Cardiac septum (tissue), 1 donor: ENCODE data around the gene RBM33. TPM values are rescaled to one million over a fixed set of nuclear protein-coding genes. Genes with fewer than 3 reads are reported as not detected.

Experiments used
- DNase-seq: peaks from one replicate; pipeline ENCODE4 v3.0.0-alpha.2; 2020; ENCODE audit warnings: low spot score
- intact Hi-C: fragments of 100-400 bp; cut with DNase I; formaldehyde crosslinking; loops from one replicate; pipeline ENCODE4 v1.14.0; 2022
- total RNA-seq: library from RNA; stranded (reverse); fragmentation: NEBNext Ultra II Directional; extraction: Animal tissue kit (Norgen Biotek cat#: 25700); gene quantifications from one replicate; pipeline ENCODE4 v1.2.1, GENCODE V29; 2021
- donor health status: DM: no; HTN: no; CAD: no.

RBM33 gene
- total RNA-seq, 1 donor from 2014 or later = 41.4 TPM

- intact Hi-C loops = no loop called here
- no peak for DNase-seq
Observed at GRCh38 chr7:155781433-155781832, 137.0 kb downstream of the RBM33 start.

GRCh38 chr7:155782466-155782865 lies 138.0 kb downstream of the RBM33 start:
- no peak for DNase-seq
- intact Hi-C loops = no loop called here

- intact Hi-C loops = no loop called here
- DNase-seq = no peak
Observed at GRCh38 chr7:155785536-155785935, 141.1 kb downstream of the RBM33 start.

GRCh38 chr7:155786491-155786890 lies 142.0 kb downstream of the RBM33 start:
- no peak for DNase-seq
- intact Hi-C loops = no loop called here

GRCh38 chr7:155787171-155787851 lies 142.8 kb downstream of the RBM33 start:
- DNase-seq = peak; percentile 55
- intact Hi-C loops = no loop called here

- intact Hi-C loops = no loop called here
- DNase-seq = no peak
Observed at GRCh38 chr7:155788616-155789000, 144.1 kb downstream of the RBM33 start.

- intact Hi-C loops = no loop called here
- DNase-seq = peak; percentile 74
Observed at GRCh38 chr7:155789001-155789725, 144.7 kb downstream of the RBM33 start.

- intact Hi-C loops = loop anchor here (10.0 kb wide), 1 partner anchor 974 kb away; no protein-coding TSS in a partner anchor
- DNase-seq = no peak
Observed at GRCh38 chr7:155790666-155791065, 146.2 kb downstream of the RBM33 start.

- peak; percentile 55 for DNase-seq
- intact Hi-C loops = loop anchor here (10.0 kb wide), 1 partner anchor 974 kb away; no protein-coding TSS in a partner anchor
Observed at GRCh38 chr7:155791214-155791737, 146.8 kb downstream of the RBM33 start.

- intact Hi-C loops = loop anchor here (10.0 kb wide), 1 partner anchor 973 kb away; no protein-coding TSS in a partner anchor
Observed at GRCh38 chr7:155791836-155792235, 147.4 kb downstream of the RBM33 start.

GRCh38 chr7:155792315-155792960 lies 148.0 kb downstream of the RBM33 start:
- peak; percentile 19 for DNase-seq
- intact Hi-C loops = loop anchor here (10.0 kb wide), 1 partner anchor 972 kb away; no protein-coding TSS in a partner anchor

More at GRCh38 chr7:155791836-155792235, 147.4 kb downstream of the RBM33 start:
- DNase-seq = no peak

- no peak for DNase-seq
- intact Hi-C loops = loop anchor here (10.0 kb wide), 1 partner anchor 972 kb away; no protein-coding TSS in a partner anchor
Observed at GRCh38 chr7:155792999-155793560, 148.6 kb downstream of the RBM33 start.

- intact Hi-C loops = loop anchor here (10.0 kb wide), 1 partner anchor 971 kb away; no protein-coding TSS in a partner anchor
- no peak for DNase-seq
Observed at GRCh38 chr7:155793720-155794119, 149.3 kb downstream of the RBM33 start.

- intact Hi-C loops = loop anchor here (10.0 kb wide), 1 partner anchor 971 kb away; no protein-coding TSS in a partner anchor
- no peak for DNase-seq
Observed at GRCh38 chr7:155794196-155794595, 149.7 kb downstream of the RBM33 start.

- no peak for DNase-seq
- intact Hi-C loops = loop anchor here (5.0 to 10.0 kb wide), 2 partner anchors 677 to 969 kb away; no protein-coding TSS in a partner anchor
Observed at GRCh38 chr7:155795401-155795800, 150.9 kb downstream of the RBM33 start.

GRCh38 chr7:155795951-155796350 lies 151.5 kb downstream of the RBM33 start:
- no peak for DNase-seq
- intact Hi-C loops = loop anchor here (5.0 to 10.0 kb wide), 2 partner anchors 676 to 969 kb away; no protein-coding TSS in a partner anchor

- intact Hi-C loops = loop anchor here (5.0 to 10.0 kb wide), 2 partner anchors 676 to 968 kb away; no protein-coding TSS in a partner anchor
- peak; percentile 85 for DNase-seq
Observed at GRCh38 chr7:155796381-155797261, 152.2 kb downstream of the RBM33 start.
